Endothelial cell (in vitro differentiated cells): ENCODE measurements around the gene PLEKHB2. TPM values are rescaled to one million over a fixed set of nuclear protein-coding genes. Genes with fewer than 3 reads are reported as not detected.
A peak's percentile ranks its signal among the peaks of the same experiment; 100 is the strongest.

Experiments used
- DNase-seq: peaks from one replicate; pipeline ENCODE4 v3.0.0; 2021; ENCODE audit warnings: low spot score
- H3K27ac Mint-ChIP-seq: one replicate; pipeline ENCODE4 v1.8.0; 2021; ENCODE audit warnings: mixed read lengths, inconsistent platforms; ENCODE audit not compliant: unreplicated experiment
- H3K27me3 Mint-ChIP-seq: one replicate; pipeline ENCODE4 v1.8.0; 2021; ENCODE audit warnings: mild to moderate bottlenecking, moderate library complexity, mixed read lengths, inconsistent platforms; ENCODE audit not compliant: unreplicated experiment
- H3K36me3 Mint-ChIP-seq: one replicate; pipeline ENCODE4 v1.8.0; 2021; ENCODE audit warnings: mild to moderate bottlenecking, low read depth, mixed read lengths, inconsistent platforms; ENCODE audit not compliant: unreplicated experiment
- H3K4me1 Mint-ChIP-seq: one replicate; pipeline ENCODE4 v1.8.0; 2021; ENCODE audit warnings: mild to moderate bottlenecking, mixed read lengths, inconsistent platforms; ENCODE audit not compliant: unreplicated experiment
- H3K4me3 Mint-ChIP-seq: one replicate; pipeline ENCODE4 v1.8.0; 2021; ENCODE audit warnings: mild to moderate bottlenecking, mixed read lengths, inconsistent platforms; ENCODE audit not compliant: unreplicated experiment
- H3K9me3 Mint-ChIP-seq: one replicate; pipeline ENCODE4 v1.8.0; 2021; ENCODE audit warnings: mixed read lengths, inconsistent platforms; ENCODE audit not compliant: unreplicated experiment
- CTCF ChIP-seq: fragments of 200-600 bp; sonication (generic); IDR thresholded peaks from one replicate; pipeline ENCODE4 v1.5.0; 2021; ENCODE audit warnings: antibody characterized with exemption; ENCODE audit not compliant: unreplicated experiment
- total RNA-seq: library from RNA; stranded (reverse); fragmentation: NEBNext Ultra II Directional; extraction: Animal tissue kit (Norgen Biotek cat#: 25700); gene quantifications from one replicate; pipeline ENCODE4 v1.2.1, GENCODE V29; 2021; ENCODE audit not compliant: unreplicated experiment

Gene PLEKHB2
- total RNA-seq, 1 donor from 2014 or later, result 59.2 TPM

GRCh38 chr2:131094463-131095281, 10.5 kb upstream of the PLEKHB2 start:
- peak overlapping the region; percentile 93 for H3K27ac Mint-ChIP-seq
- DNase-seq, result no peak
- H3K27me3 Mint-ChIP-seq, result peaks cover 5% of the 10 kb centered on the region
- TF ChIP-seq CTCF, result no peak
- H3K4me3 Mint-ChIP-seq, result peak overlapping the region; percentile 96
- no peaks in the 10 kb centered on the region for H3K9me3 Mint-ChIP-seq
- peaks cover 3% of the 10 kb centered on the region for H3K4me1 Mint-ChIP-seq
- no peaks in the 10 kb centered on the region for H3K36me3 Mint-ChIP-seq

GRCh38 chr2:131103165-131103564, 2.0 kb upstream of the PLEKHB2 start:
- no peak overlapping the region for H3K27ac Mint-ChIP-seq
- no peak for TF ChIP-seq CTCF
- peaks cover 4% of the 10 kb centered on the region for H3K27me3 Mint-ChIP-seq
- peaks cover 23% of the 10 kb centered on the region for H3K4me1 Mint-ChIP-seq
- no peaks in the 10 kb centered on the region for H3K36me3 Mint-ChIP-seq
- H3K4me3 Mint-ChIP-seq, result no peak overlapping the region
- DNase-seq, result no peak
- H3K9me3 Mint-ChIP-seq, result no peaks in the 10 kb centered on the region

- Mint-ChIP-seq H3K4me1 (peaks cover 23% of the 10 kb centered on the region), H3K4me3 (peak overlapping the region; percentile 99), H3K27ac (peak overlapping the region; percentile 86), H3K36me3 (no peaks in the 10 kb centered on the region), H3K27me3 (peaks cover 4% of the 10 kb centered on the region), H3K9me3 (no peaks in the 10 kb centered on the region)
- TF ChIP-seq CTCF, result no peak
- no peak for DNase-seq
These were observed 515 bp upstream of the PLEKHB2 start for GRCh38 chr2:131104487-131105155.

- TF ChIP-seq CTCF, result no peak
These were observed 1.0 kb downstream of the PLEKHB2 start for GRCh38 chr2:131105950-131106801.

More at GRCh38 chr2:131105950-131106801, 1.0 kb downstream of the PLEKHB2 start:
- Mint-ChIP-seq H3K9me3 (no peaks in the 10 kb centered on the region), H3K27ac (peak overlapping the region; percentile 89), H3K4me1 (peaks cover 29% of the 10 kb centered on the region), H3K27me3 (peaks cover 4% of the 10 kb centered on the region), H3K4me3 (peak overlapping the region; percentile 99), H3K36me3 (no peaks in the 10 kb centered on the region)
- DNase-seq, result peak; percentile 19
